Progenitor cell of endocrine pancreas (in vitro differentiated cells): ENCODE measurements around the gene PPP2R2D. TPM values are rescaled to one million over a fixed set of nuclear protein-coding genes. Genes with fewer than 3 reads are reported as not detected.
"Not testable (repeated sequence)": the region's sequence is repeated elsewhere in the genome, so short reads cannot be mapped to it uniquely, and the experiment has no call there.

Experiments used
- DNase-seq: peaks from one replicate; pipeline ENCODE4 v3.0.0; 2021; ENCODE audit warnings: low spot score; ENCODE audit not compliant: unreplicated experiment
- H3K27ac Mint-ChIP-seq: 2 replicates; pipeline ENCODE4 v1.8.0; 2021; ENCODE audit warnings: mild to moderate bottlenecking, moderate library complexity, mixed read lengths
- H3K27me3 Mint-ChIP-seq: 2 replicates; pipeline ENCODE4 v1.8.0; 2021; ENCODE audit warnings: mixed read lengths
- H3K36me3 Mint-ChIP-seq: 2 replicates; pipeline ENCODE4 v1.8.0; 2022; ENCODE audit warnings: mixed read lengths; ENCODE audit not compliant: insufficient read depth
- H3K4me1 Mint-ChIP-seq: 2 replicates; pipeline ENCODE4 v1.8.0; 2021; ENCODE audit warnings: low read depth, mixed read lengths
- H3K4me3 Mint-ChIP-seq: 2 replicates; pipeline ENCODE4 v1.8.0; 2021; ENCODE audit warnings: low read depth, mild to moderate bottlenecking, moderate library complexity, mixed read lengths
- H3K9me3 Mint-ChIP-seq: 2 replicates; pipeline ENCODE4 v1.8.0; 2021; ENCODE audit warnings: low read depth, mixed read lengths
- total RNA-seq: library from RNA; stranded (reverse); gene quantifications from 2 replicates; pipeline ENCODE4 v1.2.1, GENCODE V29; 2021
- TF ChIP-seq, protein P1 (sequence below): fragments of 200-600 bp; sonication (generic); IDR thresholded peaks from one replicate; pipeline ENCODE4 v1.5.0; 2021; ENCODE audit warnings: antibody characterized with exemption, mild to moderate bottlenecking; ENCODE audit not compliant: unreplicated experiment

PPP2R2D gene
- total RNA-seq, 1 donor from 2014 or later = 43.6 TPM

GRCh38 chr10:131946321-131946751 lies 45.5 kb downstream of the PPP2R2D start:
- Mint-ChIP-seq H3K4me1 (peaks cover 1% of the 10 kb centered on the region), H3K27me3 (no peaks in the 10 kb centered on the region), H3K4me3 (no peak overlapping the region), H3K27ac (peak overlapping the region; percentile 54), H3K9me3 (no peaks in the 10 kb centered on the region), H3K36me3 (peaks cover 45% of the 10 kb centered on the region)
- TF ChIP-seq, protein P1, sequence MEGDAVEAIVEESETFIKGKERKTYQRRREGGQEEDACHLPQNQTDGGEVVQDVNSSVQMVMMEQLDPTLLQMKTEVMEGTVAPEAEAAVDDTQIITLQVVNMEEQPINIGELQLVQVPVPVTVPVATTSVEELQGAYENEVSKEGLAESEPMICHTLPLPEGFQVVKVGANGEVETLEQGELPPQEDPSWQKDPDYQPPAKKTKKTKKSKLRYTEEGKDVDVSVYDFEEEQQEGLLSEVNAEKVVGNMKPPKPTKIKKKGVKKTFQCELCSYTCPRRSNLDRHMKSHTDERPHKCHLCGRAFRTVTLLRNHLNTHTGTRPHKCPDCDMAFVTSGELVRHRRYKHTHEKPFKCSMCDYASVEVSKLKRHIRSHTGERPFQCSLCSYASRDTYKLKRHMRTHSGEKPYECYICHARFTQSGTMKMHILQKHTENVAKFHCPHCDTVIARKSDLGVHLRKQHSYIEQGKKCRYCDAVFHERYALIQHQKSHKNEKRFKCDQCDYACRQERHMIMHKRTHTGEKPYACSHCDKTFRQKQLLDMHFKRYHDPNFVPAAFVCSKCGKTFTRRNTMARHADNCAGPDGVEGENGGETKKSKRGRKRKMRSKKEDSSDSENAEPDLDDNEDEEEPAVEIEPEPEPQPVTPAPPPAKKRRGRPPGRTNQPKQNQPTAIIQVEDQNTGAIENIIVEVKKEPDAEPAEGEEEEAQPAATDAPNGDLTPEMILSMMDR = no peak
- DNase-seq = no peak

DNA sequence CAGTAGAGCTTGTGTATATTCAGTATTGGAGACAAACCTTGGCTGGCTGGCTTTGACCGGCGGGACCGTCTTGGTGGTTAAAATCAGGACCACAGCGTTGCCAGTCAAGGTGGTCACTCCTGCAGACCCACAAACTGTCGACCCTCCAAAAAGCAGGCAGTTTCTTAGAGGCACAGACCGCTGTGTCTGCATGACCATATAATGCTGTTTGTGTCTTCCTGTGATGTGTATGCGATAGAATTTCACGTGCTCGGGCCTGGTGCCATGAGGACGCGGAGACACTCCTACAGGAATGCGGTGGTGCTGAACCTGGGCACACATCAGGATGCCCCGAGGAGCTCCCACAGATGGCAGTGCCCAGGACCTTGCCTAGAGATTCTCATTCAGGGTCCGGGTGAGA lies 46.1 kb downstream of the PPP2R2D start:
- no peaks in the 10 kb centered on the region for H3K27me3 Mint-ChIP-seq
- no peaks in the 10 kb centered on the region for H3K9me3 Mint-ChIP-seq
- no peak for DNase-seq
- no peak overlapping the region for H3K4me3 Mint-ChIP-seq
- TF ChIP-seq, protein P1 = no peak
- peaks cover 47% of the 10 kb centered on the region for H3K36me3 Mint-ChIP-seq
- peaks cover 1% of the 10 kb centered on the region for H3K4me1 Mint-ChIP-seq
- no peak overlapping the region for H3K27ac Mint-ChIP-seq

- Mint-ChIP-seq H3K27ac (peak overlapping the region; percentile 13), H3K4me3 (no peak overlapping the region), H3K9me3 (no peaks in the 10 kb centered on the region), H3K36me3 (peaks cover 44% of the 10 kb centered on the region), H3K4me1 (peaks cover 1% of the 10 kb centered on the region), H3K27me3 (no peaks in the 10 kb centered on the region)
- no peak for DNase-seq
- TF ChIP-seq, protein P1 = no peak
Observed at GRCh38 chr10:131947631-131948347, 47.0 kb downstream of the PPP2R2D start.

DNA sequence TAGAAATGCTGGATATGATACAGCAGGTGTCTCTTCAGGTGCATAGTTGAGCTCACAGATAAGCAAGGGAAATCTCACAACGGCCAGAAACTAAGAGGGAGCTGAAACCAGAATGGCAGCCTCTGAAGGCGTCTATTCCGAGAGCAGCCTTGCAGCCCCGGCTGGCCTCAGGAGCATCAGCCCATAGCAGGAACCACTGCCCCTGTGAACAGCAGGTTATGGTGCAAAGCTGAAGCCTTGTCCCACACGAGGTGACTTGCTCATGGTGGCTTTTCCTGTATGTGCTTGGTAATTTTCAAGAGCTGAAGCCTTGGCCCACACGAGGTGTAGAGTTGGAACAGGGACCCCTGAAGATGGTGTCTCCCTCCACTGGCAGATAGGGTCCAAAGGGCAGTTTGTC lies 47.7 kb downstream of the PPP2R2D start:
- Mint-ChIP-seq H3K4me1 (peaks cover 1% of the 10 kb centered on the region), H3K36me3 (peaks cover 43% of the 10 kb centered on the region), H3K27me3 (no peaks in the 10 kb centered on the region), H3K4me3 (no peak overlapping the region), H3K27ac (no peak overlapping the region), H3K9me3 (no peaks in the 10 kb centered on the region)
- no peak for DNase-seq
- TF ChIP-seq, protein P1 = no peak

DNA sequence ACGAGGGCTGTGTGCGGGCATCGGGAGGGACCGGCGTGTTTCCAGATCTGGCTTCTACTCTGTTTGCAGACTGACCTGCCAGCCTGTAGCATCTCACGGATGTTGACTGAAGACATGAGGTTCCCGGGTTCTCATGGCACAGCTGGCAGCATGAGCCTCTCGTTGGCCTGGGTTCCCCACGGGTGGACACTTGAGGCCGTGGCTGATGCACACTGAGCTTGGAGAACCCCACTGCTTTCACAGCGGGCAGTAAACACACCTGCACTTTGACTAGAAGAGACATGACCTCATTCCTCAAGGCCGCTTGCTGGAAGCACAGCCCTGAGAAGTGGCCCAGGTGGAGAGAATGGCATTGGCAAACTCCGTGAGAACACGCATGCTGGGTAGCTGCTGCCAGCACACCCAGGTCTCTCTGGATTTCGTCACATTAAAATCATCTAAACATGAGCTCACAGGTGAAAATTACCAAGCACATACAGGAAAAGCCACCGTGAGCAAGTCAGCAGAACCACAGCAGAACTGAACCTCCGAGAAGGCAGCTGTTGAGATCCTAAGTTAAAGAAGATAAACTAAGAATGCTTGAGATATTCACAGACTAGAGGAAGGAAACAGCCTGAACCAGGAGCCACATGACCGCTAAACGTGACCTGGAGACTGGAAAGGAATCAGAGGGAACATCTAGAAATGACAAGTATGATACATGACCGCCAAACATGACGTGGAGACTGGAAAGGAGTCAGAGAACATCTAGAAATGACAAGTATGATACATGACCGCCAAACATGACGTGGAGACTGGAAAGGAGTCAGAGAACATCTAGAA lies 48.4 kb downstream of the PPP2R2D start:
- TF ChIP-seq, protein P1 = no peak
- no peaks in the 10 kb centered on the region for H3K9me3 Mint-ChIP-seq
- peaks cover 1% of the 10 kb centered on the region for H3K4me1 Mint-ChIP-seq
- peaks cover 37% of the 10 kb centered on the region for H3K36me3 Mint-ChIP-seq
- H3K4me3 Mint-ChIP-seq = no peak overlapping the region
- no peak for DNase-seq
- H3K27me3 Mint-ChIP-seq = no peaks in the 10 kb centered on the region
- no peak overlapping the region for H3K27ac Mint-ChIP-seq

DNA sequence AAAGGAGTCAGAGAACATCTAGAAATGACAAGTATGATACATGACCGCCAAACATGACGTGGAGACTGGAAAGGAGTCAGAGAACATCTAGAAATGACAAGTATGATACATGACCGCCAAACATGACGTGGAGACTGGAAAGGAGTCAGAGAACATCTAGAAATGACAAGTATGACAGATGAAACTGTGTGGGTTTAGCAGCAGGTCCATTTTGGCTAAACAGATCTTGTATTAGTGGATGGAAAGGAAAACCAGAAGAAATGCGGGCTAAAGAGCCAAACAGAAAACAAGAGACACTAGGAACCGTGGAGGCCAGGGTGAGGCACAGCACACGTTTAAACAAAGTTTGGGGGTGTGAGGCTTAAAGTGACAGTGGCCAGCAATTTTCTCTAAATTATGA lies 49.1 kb downstream of the PPP2R2D start:
- DNase-seq, H3K27me3 Mint-ChIP-seq, H3K4me3 Mint-ChIP-seq, H3K9me3 Mint-ChIP-seq, H3K27ac Mint-ChIP-seq, H3K4me1 Mint-ChIP-seq: not testable (repeated sequence)
- peaks cover 38% of the 10 kb centered on the region for H3K36me3 Mint-ChIP-seq
